ENCODE data around the gene SIMC1.
"Not testable (repeated sequence)": the region's sequence is repeated elsewhere in the genome, so short reads cannot be mapped to it uniquely, and the experiment has no call there.

SIMC1 gene

DNA sequence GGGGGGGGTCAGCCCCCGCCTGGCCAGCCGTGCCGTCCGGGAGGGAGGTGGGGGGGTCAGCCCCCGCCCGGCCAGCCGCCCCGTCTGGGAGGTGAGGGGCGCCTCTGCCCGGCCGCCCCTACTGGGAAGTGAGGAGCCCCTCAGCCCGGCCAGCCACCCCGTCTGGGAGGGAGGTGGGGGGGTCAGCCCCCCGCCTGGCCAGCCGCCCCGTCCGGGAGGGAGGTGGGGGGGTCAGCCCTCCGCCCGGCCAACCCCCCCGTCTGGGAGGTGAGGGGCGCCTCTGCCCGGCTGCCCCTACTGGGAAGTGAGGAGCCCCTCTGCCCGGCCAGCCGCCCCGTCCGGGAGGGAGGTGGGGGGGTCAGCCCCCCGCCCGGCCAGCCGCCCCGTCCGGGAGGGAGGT, 67.1 kb downstream of the SIMC1 start:
- not testable (repeated sequence) for DNase-seq

DNA sequence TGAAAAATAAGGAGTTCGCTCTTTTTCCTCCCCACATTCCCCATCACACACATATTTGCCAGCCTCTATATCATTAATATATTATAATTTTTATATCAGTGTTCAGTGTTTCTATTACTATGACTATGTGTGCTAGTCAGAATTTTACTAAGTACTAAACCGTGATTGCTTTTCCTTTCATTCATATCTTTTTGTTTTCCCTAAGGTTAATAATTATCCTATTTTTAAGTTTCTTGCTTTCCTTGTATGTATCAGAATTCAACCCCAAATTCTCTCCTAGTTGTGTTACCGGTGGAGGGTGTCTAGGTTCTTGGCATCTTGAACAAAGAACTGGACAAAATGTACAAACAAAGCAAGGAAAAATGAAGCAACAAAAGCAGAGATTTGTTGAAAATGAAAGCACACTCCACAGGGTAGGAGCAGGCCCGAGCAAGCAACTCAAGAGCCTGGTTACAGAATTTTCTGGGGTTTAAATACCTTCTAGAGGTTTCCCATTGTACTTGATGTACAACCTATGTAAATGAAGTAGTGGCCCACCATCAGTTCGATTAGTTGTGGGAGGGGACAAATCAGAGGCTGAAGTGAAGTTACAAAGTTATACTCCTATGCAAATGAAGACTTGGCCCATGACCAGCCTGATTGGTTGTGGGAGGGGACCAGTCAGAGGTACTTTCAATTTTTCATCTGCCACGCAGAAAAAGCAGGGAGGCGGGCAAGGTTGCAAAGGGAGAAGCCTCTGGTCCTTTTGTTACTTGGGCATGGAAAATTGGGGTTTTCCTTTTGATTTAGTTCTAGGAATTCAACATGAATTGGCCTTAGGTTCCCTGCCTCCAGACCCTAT, 79.5 kb downstream of the SIMC1 start:
- no peak for DNase-seq

DNA sequence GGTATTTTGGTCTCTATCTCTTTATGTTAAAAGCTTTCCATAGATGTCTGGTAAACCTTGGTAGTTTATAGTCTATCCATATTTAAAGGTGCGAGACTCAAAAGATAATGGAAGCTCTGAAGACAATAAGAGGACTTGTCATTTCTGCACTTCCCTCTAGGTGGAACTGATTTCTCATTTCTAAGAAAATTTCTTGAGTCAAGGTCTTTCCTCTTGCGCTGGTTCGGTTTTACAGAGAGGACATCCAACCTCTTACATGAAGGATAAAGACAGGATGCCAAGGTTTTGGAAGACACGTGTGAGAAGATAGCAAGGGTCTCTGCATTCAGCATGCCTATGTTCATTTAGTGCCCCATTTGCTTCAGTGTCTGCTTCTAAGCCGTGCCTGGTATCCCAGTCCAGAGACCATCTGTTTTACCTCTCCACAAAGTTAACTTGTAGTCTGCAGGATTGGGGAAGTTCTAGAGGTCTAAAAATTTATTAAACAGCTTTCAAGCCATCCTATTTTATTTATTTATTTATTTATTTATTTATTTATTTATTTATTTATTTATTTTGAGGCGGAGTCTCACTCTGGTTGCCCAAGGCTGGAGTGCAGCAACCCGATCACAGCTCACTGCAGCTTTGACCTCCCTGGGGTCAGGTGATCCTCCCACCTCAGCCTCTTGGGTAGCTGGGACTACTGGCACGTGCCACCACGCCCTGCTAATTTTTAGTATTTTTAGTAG, 81.8 kb downstream of the SIMC1 start:
- no peak for DNase-seq

DNA sequence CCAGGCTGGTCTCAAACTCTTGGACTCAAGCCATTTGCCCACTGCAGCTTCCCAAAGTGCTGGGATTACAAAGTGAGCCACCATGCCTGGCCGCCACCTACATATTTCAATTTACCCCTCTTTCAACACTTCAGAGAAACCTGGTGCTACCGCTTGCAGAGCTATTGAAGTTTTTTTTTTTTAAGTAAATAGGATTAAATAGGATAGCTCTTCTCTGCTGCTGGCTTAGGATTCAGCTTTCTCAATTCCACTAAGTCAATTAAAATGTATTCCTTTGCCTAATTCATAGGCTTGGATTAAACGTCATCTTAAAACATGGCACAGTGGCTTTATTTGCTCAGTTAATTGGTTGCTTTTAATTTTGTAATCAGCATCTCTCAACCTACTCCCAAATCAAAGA, 82.4 kb downstream of the SIMC1 start:
- DNase-seq, result no peak

DNA sequence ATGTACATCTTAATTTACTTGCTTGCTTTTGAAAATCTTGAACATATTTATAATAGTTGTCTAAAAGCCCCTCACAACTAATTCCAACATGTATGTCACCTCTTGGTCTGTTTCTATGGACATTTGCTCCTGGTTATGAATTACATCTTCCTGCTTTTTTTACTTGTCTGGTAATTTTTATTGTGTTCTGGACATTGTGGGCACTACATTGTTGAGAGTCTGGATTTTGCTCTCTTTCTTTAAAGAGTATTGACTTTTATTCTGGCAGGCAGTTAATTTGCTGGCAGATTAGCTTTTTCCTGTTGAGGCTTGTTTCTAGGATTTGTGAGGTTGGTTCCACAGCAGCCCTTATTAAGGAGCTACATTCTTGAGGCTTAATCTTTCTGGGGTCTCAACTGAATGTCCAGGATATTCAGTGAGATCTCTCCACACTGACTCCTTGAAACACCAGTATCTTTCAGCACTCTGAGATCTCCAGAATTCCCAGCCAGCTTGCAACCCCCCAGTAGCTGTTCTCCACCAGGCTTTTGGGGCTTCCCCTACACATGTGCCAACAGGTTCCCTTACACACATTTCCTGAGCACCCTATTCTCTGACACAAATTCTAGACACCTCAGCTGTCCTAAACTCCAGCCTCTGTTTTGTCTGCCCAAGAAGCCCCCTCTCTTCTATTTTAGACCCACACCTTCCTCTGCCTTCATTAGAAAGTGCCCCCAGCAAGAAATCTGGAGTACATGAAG, 96.0 kb downstream of the SIMC1 start:
- DNase-seq, result no peak

DNA sequence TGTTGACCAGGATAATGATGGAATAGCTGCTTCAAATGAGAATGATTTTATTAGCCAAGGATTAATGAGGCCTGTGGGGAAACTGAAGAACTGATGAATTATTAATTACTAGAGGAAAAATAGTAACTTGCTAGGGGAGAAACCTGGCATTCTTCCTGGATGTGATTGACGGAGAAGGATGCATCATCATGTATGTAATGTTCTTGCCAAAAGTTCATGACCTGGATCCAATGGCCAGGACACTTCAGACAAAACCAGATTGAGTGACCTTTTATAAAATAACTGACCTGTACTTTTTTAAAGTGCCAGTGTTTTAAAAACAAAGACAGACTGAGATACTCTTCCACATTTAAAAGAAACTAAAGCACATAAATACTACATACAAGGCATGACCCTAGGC, 99.7 kb downstream of the SIMC1 start:
- no peak for DNase-seq

DNA sequence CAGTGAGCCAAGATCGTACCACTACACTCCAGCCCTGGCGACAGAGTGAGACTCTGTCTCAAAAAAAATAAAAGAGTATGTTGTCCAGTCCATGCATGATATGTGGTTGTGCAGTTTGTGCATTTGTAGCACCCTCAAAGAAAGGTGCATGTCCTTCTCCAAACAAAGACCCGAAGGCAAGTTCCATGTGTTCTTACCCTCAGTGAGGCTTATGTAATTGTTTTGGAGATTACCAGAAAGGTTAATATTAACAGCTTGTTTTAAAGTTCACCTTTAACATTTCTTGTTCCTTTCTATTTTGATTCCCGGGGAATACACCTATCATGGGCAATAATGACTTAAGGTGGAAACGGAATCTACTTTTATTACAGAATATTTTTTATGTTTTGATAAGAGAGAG, 101.1 kb downstream of the SIMC1 start:
- DNase-seq, result no peak

DNA sequence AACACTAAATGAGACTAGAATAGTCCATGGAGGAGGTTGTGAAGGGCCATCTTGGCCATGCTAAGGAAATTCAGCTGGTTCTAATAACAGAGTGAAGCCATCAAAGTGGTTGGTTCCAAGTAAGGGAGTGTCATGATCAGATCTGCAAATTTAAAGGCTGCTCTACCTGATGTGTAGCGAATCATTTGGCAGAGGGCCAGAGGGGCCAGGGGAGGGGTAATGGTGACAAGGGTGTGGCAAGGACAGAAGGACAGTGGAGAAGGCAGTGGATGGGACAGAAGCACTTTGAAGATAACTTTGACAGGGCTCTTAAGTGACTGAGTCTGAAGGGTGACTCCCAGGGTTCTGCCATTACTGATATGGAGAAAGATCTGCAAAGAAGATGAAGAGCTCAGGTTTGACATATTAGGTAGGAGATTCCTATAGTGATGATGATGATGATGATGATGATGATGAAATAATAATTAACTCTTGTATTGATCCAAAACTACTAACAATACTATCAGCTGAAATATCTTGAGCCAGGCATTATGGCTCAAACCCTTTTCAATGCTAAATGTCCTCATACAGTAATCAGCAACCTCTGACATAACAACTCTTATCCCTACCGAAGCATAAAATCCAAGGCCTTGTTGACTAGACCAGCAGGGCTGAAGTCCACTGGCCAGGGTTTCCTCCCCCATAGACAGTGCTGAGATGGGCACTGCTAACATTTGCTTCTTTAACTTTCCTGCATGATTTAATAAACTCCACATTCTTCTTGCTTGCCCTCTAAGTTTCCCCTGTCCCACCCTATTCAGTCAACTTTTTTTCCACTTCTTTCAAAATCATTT, 103.3 kb downstream of the SIMC1 start:
- no peak for DNase-seq

DNA sequence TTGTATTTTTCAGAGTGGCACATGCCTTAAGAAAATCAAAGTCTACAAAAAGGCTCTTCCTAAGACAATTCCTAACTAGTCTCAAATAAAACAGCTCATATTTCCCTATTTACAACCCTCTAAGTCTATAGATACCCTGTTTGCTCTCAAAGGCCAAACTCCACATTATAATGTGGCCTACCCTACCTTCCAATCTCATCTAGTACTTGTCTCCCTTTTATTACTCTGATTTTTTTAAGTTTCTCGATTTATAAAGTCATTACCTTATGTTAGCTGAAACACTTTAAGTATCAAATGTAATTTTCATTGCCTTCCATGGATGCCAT, 103.9 kb downstream of the SIMC1 start:
- DNase-seq, result no peak

DNA sequence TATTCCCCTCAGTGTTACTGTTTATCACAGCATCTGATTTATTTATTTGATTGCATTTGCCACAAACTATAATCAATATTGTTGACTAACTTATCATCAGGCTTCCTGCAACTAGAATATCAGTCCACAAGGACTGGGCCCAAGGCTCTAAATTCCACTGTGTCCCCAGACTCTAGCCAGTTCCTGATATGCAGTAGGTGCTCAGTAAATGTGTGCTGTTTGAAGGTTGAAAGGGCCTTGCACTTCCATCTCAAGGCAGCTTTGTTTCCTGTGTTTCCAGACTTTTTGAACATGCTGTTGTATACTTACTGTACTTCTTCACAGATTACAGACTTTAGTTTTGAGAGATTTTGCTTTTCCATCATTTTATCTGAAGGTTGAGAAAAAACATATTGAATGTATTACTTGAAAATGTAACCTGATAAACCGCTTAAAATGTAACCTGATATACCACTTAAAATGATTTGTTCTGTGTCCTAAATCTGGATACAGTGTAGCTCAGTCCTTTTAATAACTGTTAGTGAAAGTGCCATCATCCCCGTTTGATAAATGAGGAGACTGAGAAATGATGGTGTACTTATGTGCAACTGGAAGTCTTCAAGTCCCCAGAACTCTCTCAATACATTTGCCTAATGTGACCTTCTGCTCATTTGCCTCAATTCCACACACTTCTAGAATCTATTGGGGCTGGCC, 104.7 kb downstream of the SIMC1 start:
- no peak for DNase-seq

DNA sequence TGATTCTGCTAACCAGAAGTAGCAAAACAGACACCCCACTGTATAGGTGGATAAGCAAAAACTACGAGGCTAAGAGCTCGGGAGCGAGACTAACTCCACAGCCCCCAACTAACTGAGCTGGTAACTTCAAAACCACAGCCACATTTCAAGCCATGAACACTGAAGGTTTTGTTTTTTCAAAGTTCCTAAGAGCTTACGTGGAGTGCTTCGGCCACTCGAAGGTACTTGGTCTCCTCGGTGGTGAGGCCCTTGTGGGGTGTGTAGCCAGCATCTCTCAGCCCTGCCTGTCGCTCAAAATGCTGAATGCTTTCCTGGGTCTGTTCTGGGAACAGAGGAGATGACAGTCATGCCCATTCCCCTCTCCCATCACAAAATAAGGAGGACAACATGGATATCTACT, 112.2 kb downstream of the SIMC1 start:
- no peak for DNase-seq

DNA sequence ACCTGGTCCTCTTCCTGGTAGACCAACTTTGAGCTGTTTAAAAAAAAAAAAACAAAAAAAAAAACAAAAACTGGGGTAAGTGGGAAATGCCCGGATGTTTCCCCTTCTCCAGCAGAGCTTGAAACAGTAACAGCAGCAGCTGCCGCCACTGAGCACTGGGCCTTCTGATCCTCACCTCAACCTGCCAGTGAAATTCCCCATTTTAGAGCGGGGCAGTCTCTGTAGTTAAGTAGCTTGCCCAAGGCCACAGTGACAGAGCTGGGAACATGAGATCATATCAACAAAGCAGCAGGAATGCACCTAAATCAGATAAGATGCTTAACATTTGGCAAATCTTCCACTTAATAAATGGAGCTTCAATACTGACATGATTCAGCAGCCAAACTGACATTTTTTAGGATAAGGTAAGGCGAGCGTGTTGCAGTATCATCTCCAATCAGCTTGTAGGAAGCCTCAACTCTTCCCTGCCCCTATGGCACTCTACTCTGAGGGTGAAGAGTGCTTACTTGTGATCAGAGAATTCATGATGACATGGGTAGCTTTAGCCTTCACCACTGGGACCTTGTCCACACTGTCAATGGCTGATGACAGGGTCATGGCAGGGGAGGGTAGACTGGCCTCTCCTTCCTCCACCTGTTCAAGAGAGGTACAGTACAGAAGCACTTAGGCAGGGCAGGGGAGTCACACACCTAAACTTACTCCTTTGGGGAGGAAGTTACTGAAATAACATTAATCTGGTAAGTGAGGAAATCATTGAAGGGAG, 114.1 kb downstream of the SIMC1 start:
- DNase-seq, result no peak

DNA sequence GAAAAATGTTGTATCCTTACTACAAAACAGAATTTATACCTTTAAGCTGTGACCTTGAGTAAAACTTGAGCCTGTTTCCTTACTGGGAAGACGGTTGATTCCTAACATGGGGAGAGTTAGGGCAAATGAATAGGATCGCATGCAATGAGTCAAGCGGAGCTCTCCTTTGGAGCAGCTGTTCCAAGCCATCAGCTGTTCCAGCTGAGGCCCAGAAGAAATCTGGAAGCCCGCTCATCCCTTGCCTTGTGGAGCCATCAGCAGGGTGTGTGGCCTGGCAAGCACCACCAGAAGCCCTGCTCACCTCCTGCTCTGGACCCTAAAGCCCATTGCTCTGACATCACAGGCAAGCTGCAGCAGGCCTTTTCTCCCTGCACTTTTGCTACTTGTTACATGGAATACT, 115.3 kb downstream of the SIMC1 start:
- DNase-seq, result no peak

DNA sequence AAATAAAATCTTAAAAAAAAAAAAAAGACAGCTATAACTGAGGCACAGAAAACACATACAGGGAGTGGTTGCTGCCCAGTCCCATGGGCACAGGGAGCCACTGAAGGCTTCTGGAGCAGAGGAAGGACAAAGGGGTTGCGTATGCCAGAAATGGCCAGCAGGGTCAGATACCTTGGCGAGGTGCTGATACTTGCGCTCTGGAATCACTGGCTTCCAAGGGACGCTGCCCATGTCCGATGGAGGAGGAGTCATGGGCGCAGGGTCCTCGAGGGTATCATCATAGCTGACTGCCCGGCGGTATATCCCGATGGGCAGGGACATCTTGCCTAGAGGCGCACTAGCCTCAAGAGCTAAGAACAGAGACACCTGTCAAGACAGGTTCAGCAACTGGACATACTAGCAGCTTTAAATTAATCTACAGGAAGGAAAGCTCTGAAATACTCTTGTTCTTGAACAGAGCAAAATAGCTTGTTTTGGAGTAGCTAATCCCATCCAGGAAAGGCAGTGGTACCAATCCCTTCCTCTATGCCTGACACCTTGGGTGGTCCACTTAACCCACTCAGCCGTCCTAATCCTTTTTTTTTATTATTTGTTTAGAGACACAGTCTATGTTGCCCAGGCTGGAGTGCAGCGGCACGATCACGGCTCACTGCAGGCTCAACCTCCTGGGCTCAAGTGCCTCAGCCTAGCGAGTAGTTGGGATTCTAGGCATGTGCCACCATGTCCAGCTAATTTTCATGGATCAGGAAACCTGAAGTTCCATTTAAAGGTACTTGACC, 117.4 kb downstream of the SIMC1 start:
- no peak for DNase-seq

DNA sequence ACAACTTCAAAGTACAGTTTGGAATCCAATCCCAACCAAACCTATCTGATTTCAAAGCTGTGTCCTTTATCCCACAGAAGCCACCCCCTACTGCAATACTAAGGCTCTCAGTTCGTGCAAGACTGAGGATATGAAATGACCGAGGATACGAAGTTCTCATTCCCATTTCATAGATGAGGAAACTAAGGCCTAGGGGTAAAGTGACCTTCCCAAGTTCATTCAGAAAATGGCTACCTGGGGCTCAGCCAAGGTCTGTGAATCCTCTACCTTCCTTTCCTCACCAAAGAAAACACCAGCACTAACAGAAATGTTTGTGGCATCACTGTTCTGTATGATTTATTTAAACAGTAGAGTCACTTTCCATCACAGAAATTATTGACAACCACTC, 117.9 kb downstream of the SIMC1 start:
- no peak for DNase-seq

DNA sequence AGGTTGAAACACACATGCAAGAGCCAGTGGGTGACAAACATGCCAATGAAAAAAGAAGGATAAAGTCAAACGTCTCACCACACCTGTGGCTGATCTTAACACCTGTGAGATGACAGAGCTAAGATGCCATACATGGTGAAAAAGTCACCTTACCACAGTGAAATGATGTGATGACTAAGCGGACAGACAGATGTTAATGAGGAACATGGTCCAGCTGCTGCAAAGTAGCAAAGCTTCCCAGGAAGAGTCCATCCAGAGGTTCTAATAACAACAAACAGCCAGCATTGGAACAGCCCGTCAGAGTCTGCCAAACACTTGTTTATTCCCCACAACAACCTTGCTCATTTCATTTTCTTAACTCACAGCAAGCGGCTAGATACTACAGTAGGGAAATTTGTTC, 121.4 kb downstream of the SIMC1 start:
- no peak for DNase-seq

DNA sequence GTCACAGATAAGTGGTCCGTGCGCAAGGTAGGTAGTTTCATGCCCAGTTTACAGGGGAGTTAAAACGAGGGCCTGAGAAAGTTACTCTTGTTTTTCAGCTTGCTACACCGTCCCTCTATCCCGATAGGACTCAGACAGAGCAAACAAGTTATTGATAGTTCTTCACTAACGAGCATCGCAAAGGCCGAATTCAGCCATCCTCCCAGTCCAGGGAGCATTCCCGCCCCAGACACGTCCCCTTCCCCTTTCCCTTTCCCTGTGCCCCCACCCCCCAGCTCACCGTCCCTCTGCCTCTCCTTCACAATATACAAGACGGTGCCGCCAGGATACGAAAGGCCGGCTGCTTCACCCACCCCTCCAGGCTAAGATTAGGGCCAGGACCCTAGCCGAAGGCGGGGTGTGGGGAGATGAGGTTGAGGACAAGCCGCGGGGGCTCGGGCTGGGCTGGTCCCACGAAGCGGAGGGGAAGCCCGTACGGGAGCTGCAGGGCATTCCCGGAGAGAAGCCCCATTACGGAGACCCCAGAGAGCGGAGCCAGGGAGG, 122.7 kb downstream of the SIMC1 start:
- no peak for DNase-seq

DNA sequence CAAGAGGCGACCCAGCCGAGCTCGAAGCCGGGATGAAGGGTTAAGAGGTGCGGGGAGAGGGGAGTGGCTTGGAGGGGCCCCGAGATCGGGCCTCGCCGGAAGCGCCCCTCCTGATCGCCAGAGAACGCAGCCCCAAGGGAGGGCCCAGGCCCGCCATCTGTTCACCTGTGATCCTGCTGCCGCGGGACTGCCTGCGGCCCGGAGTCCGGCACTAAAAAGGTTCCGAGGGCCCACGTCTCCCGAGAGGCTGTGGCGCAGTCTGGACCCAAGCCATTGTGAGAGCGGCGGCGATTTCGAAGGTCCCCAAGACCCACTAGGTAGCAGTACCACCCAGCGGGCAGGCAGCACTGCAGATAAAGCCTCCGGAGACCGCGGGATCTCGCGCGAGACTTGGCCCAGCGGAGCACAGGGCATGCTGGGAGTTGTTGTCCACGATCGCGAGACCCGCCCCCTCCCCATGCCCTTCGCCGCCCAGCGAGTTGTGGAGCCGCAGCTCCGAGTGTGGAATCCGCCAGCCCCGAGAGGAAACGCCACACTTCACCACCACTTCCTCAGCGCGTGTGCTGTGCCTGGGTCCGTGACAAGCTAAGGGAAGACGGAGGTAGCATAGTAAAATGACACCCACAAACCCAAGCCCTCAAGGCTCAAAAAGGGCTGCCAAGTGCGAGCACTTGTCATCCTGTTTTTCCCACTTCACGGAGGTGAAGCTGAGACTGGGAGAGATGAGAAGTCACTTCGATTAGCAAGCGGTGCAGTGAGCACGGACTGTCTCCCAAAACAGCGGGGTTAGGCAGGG, 123.4 kb downstream of the SIMC1 start, which contains the start of gene KIAA1191:
KIAA1191 (minus strand) TSS at position 328 of the 796 bp plus-strand sequence. CDS start 2,256 bp downstream, outside the sequence.
- DNase-seq, result peak; percentile 91

DNA sequence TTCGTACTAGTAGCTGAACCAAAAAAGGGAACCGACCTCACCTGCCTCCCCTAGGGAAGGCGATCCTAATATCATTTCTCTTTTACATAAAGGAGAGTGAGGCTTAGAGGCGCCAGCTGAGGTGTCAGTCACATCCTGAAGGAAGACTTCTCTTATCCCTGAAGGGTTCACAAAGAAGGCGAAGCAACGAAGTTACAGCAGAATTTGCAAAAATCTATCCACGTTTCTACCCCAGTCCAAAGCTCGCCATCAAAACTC, 123.9 kb downstream of the SIMC1 start:
- peak; percentile 10 for DNase-seq
